Panc1 (cell line): ENCODE data around the gene IFNAR1.

Experiments
- CTCF ChIP-seq: fragments of 450-650 bp; IDR thresholded peaks from 2 replicates; pipeline ENCODE4 v1.5.1; 2017; ENCODE audit warnings: mild to moderate bottlenecking
- POLR2AphosphoS5 ChIP-seq: IDR thresholded peaks from 2 replicates; pipeline ENCODE4 v1.6.1; 2012; ENCODE audit warnings: mild to moderate bottlenecking, low read depth, low read length, moderate library complexity
- REST ChIP-seq, 2 experiments: IDR thresholded peaks; 2 replicates each; pipeline ENCODE4 v1.6.1; 2011 to 2012; ENCODE audit warnings: low read depth in 2 of 2, control low read depth in 1 of 2, low read length in 1 of 2, mild to moderate bottlenecking in 1 of 2, moderate library complexity in 1 of 2; ENCODE audit not compliant: insufficient read depth in 1 of 2
- SIN3A ChIP-seq: IDR thresholded peaks from 2 replicates; pipeline ENCODE4 v1.6.1; 2012; ENCODE audit warnings: low read depth, mild to moderate bottlenecking, low read length, moderate library complexity, borderline replicate concordance; ENCODE audit not compliant: insufficient read depth
- TCF7L2 ChIP-seq: IDR thresholded peaks from 2 replicates; pipeline ENCODE4 v1.6.1; 2011; ENCODE audit warnings: mild to moderate bottlenecking, low read depth, low read length, inconsistent platforms

- TF ChIP-seq CTCF (no peak), TCF7L2 (no peak), REST (IDR thresholded peaks at IDR 0.05; ENCODE audit: insufficient read depth in 1 of 2, low read depth in 2 of 2, low read length in 1 of 2) (no peak), POLR2AphosphoS5 (no peak), SIN3A (no peak)
Measured at GRCh38 chr21:33395891-33396331, 71.1 kb downstream of the IFNAR1 start.
